ENCODE results near the gene ARHGAP10.

GRCh38 chr4:147749811-147750321 lies 18.0 kb downstream of the ARHGAP10 start:
- no peak for TF ChIP-seq POLR2A (IDR thresholded peaks at IDR 0.05)
- TF ChIP-seq CTCF (IDR thresholded peaks at IDR 0.05) = no peak
- no peak for TF ChIP-seq POLR2AphosphoS5 (IDR thresholded peaks at IDR 0.05)

Measured in prostate gland (tissue), 2 donors.